HepG2 (cell line): ENCODE data around the gene OVCH2. TPM values are rescaled to one million over a fixed set of nuclear protein-coding genes. Genes with fewer than 3 reads are reported as not detected.

Experiments used
- ATAC-seq: fragments of 200-7000 bp; cut with Tn5 transposase; 3 replicates; pipeline ENCODE4 v1.9.1; 2020; ENCODE audit warnings: mild to moderate bottlenecking, moderate library complexity
- BruUV-seq: library from RNA; stranded (reverse); fragments of 400-500 nt; replicated peaks from 2 replicates; lab custom pipeline; 2021; lab: Mats Ljungman, UMichigan
- CTCF ChIA-PET: fragments of 300-600 bp; formaldehyde crosslinking; extraction: SDS; loops from one replicate; lab custom pipeline; 2021; ENCODE audit warnings: low total read pairs, inconsistent platforms, low intra/inter-chr PET ratio; lab: Yijun Ruan, JAX
- POLR2A ChIA-PET: fragments of 350-600 bp; sonication (Branson Sonifier 250); formaldehyde crosslinking; loops from one replicate; lab custom pipeline; 2020; ENCODE audit warnings: antibody characterized with exemption, inconsistent platforms; lab: Yijun Ruan, JAX
- DNase-seq: peaks from one replicate; pipeline ENCODE4 v3.0.0-alpha.2; 2015; ENCODE audit warnings: low spot score
- FAIRE-seq: peaks from 3 replicates; lab custom pipeline; 2011; peaks lifted over from hg19 to GRCh38; lab: Jason Lieb, UNC
- H2AFZ ChIP-seq: one replicate; pipeline ENCODE4 v1.6.1; 2011; ENCODE audit warnings: low read length, inconsistent platforms
- H3K27ac ChIP-seq: fragments of 300-600 bp; 3 replicates; pipeline ENCODE4 v1.8.0; 2011; ENCODE audit warnings: mixed run types, mild to moderate bottlenecking, mixed read lengths, low read length, inconsistent platforms; ENCODE audit not compliant: insufficient read depth; ENCODE audit errors: extremely low read length
- H3K27me3 ChIP-seq, 2 experiments: fragments of 200-600 bp in 1 of 2; 2 replicates in 1 of 2; 3 replicates in 1 of 2; pipeline versions ENCODE4 v1.6.0 to v1.8.0; 2011; ENCODE audit warnings: low read length in 2 of 2, mild to moderate bottlenecking in 2 of 2, moderate library complexity in 2 of 2, inconsistent platforms in 1 of 2; ENCODE audit not compliant: insufficient read depth in 2 of 2, control insufficient read depth in 1 of 2
- H3K36me3 ChIP-seq, 2 experiments: fragments of 200-600 bp in 1 of 2; replicated peaks in 1 of 2; 2 replicates in 1 of 2; 3 replicates in 1 of 2; pipeline versions ENCODE4 v1.5.1 to v1.8.0; 2011; ENCODE audit warnings: low read length in 2 of 2, inconsistent platforms in 1 of 2; ENCODE audit not compliant: insufficient read depth in 2 of 2, control insufficient read depth in 1 of 2
- H3K4me1 ChIP-seq: 2 replicates; pipeline ENCODE4 v1.5.1; 2012; ENCODE audit warnings: low read length, inconsistent platforms; ENCODE audit not compliant: insufficient read depth
- H3K4me2 ChIP-seq: 2 replicates; pipeline ENCODE4 v1.6.0; 2011; ENCODE audit warnings: low read depth, low read length, inconsistent platforms
- H3K4me3 ChIP-seq, 3 experiments: fragments of 200-600 bp in 1 of 3; sonication (generic), shearing (Covaris generic) in 1 of 3; replicated peaks in 1 of 3; 2 replicates each; pipeline ENCODE4 v1.5.1; 2011 to 2016; ENCODE audit warnings: low read length in 3 of 3, inconsistent platforms in 2 of 3, low read depth in 2 of 3, mild to moderate bottlenecking in 2 of 3, control low read depth in 1 of 3, mixed read lengths in 1 of 3; ENCODE audit not compliant: insufficient read depth in 1 of 3
- H3K79me2 ChIP-seq: one replicate; pipeline ENCODE4 v1.6.1; 2011; ENCODE audit warnings: low read length, inconsistent platforms; ENCODE audit not compliant: insufficient read depth
- H3K9ac ChIP-seq: 2 replicates; pipeline ENCODE4 v1.6.0; 2011; ENCODE audit warnings: mild to moderate bottlenecking, low read depth, low read length, inconsistent platforms; ENCODE audit not compliant: insufficient read depth
- H3K9me3 ChIP-seq: 2 replicates; pipeline ENCODE4 v1.5.1; 2012; ENCODE audit warnings: mild to moderate bottlenecking, low read length
- H4K20me1 ChIP-seq: 2 replicates; pipeline ENCODE4 v1.6.0; 2011; ENCODE audit warnings: inconsistent platforms, mild to moderate bottlenecking, low read length, moderate library complexity; ENCODE audit not compliant: insufficient read depth
- MAFK ChIP-seq, 2 experiments: IDR thresholded peaks in 1 of 2; conservative IDR thresholded peaks in 1 of 2; 2 replicates each; pipeline ENCODE4 v1.6.1; 2011; ENCODE audit warnings: improper control_type of control experiment in 2 of 2, low read length in 2 of 2
- NFRKB ChIP-seq: fragments of 450-650 bp; IDR thresholded peaks from 2 replicates; pipeline ENCODE4 v1.6.1; 2017
- SIN3A ChIP-seq: IDR thresholded peaks from 2 replicates; pipeline ENCODE4 v1.6.1; 2011; ENCODE audit warnings: low read depth, mild to moderate bottlenecking, control low read depth, low read length, borderline replicate concordance
- TOPORS ChIP-seq: sonication (generic); formaldehyde crosslinking; IDR thresholded peaks from 2 replicates; pipeline ENCODE4 v1.8.0; 2023; ENCODE audit warnings: mild to moderate bottlenecking, missing genetic modification reagents
- ZNF687 ChIP-seq: sonication (generic); formaldehyde crosslinking; IDR thresholded peaks from 2 replicates; pipeline ENCODE4 v1.5.1; 2020; ENCODE audit warnings: mild to moderate bottlenecking, missing genetic modification reagents, moderate library complexity
- ZNF879 ChIP-seq: sonication (generic); formaldehyde crosslinking; IDR thresholded peaks from 2 replicates; pipeline ENCODE4 v1.8.1; 2023; ENCODE audit warnings: missing genetic modification reagents
- WGBS: methylation state at CpG from one replicate; pipeline ENCODE4 v1.1.6; 2017; ENCODE audit warnings: low lambda C conversion rate; 5-methylcytosine and 5-hydroxymethylcytosine counted together
- in situ Hi-C: cut with HindIII; loops from 2 replicates; pipeline ENCODE4 v1.10.0; 2017; ENCODE audit warnings: low pct_unique_long_range_greater_than_20kb; ENCODE audit not compliant: extremely low pct_ligation_motif_present
- intact Hi-C: fragments of 100-400 bp; cut with micrococcal nuclease; formaldehyde crosslinking; loops from one replicate; pipeline ENCODE4 v1.10.0; 2022; ENCODE audit not compliant: unreplicated experiment
- polyA plus RNA-seq, 8 experiments: library from polyadenylated mRNA; depleted of rRNA in 3 of 8; stranded (reverse) in 7 of 8; unstranded in 1 of 8; fragments of >200 nt; fragmentation: Illumina TruSeq in 4 of 8; extraction: Trizol in 4 of 8; gene quantifications; 2 replicates each; pipeline versions ENCODE4 v1.2.1 to v1.2.3, GENCODE V29; 2011 to 2016; ENCODE audit warnings: low read depth in 4 of 8, missing spikeins in 1 of 8, mixed read lengths in 1 of 8; ENCODE audit not compliant: insufficient read depth in 1 of 8
- total RNA-seq, 5 experiments: library from RNA; depleted of rRNA; stranded (reverse); fragments of >200 nt; fragmentation: Illumina TruSeq; extraction: Trizol; gene quantifications; 2 replicates each; pipeline ENCODE4 v1.2.3, GENCODE V29; 2016; ENCODE audit warnings: low read depth in 1 of 5

OVCH2 gene
- total and polyA plus RNA-seq, 2 of the 13 experiments (the other 11 are each of a cell fraction or from before 2014, with no cell fraction given), result not detected

- no peak for TF ChIP-seq ZNF879
Observed at GRCh38 chr11:7694235-7694634, 12.0 kb downstream of the OVCH2 start (continued).

- no peak overlapping the region for H3K27ac ChIP-seq
- no TSS peak for BruUV-seq
- no peaks in the 10 kb centered on the region for H3K79me2 ChIP-seq
- intact Hi-C loops, result no loop called here
- H3K9me3 ChIP-seq, result no peaks in the 10 kb centered on the region
- ATAC-seq, result no peak
- H3K4me2 ChIP-seq, result no peak overlapping the region
- in situ Hi-C loops, result loop anchor here (25.0 kb wide), 1 partner anchor 330 kb away; no protein-coding TSS in a partner anchor
- ChIA-PET CTCF (no interaction called here), POLR2A (no interaction called here)
- TF ChIP-seq ZNF687 (CRISPR knock-in tag) (no peak), MAFK (conservative IDR thresholded peaks at IDR 0.05 in 1 of 2, IDR thresholded peaks at IDR 0.05 in 1 of 2; ENCODE audit: low read length in 2 of 2) (peak in 1 of 2 experiments; percentile 40; a peak in 1 of 4 replicates), TOPORS (CRISPR knock-in tag) (no peak), NFRKB (no peak), SIN3A (no peak)
- peaks cover 8% of the 10 kb centered on the region; the same call in 1 of the 2 replicates for H3K4me1 ChIP-seq
- H2AFZ ChIP-seq, result no peak overlapping the region
- no peak for DNase-seq
- H3K36me3 ChIP-seq, result no peaks in the 10 kb centered on the region
- H3K27me3 ChIP-seq, result peaks cover 2 to 16% of the 10 kb centered on the region in 2 experiments; a peak in 4 of 5 replicates
- no peak overlapping the region for H3K9ac ChIP-seq
- no peaks in the 10 kb centered on the region for H4K20me1 ChIP-seq
- H3K4me3 ChIP-seq, result no peak overlapping the region
- WGBS, result 8% methylated on average over 3 of the region's 3 CpGs
- FAIRE-seq, result no peak
Observed at GRCh38 chr11:7692426-7692825, 13.9 kb downstream of the OVCH2 start.
